ENCODE measurements around the gene MTRF1L. TPM values are rescaled to one million over a fixed set of nuclear protein-coding genes. Genes with fewer than 3 reads are reported as not detected.

The MTRF1L gene
- total RNA-seq, 1 experiment from 2014 or later: 16.6 TPM

GRCh38 chr6:152978058-152978457 lies 24.5 kb downstream of the MTRF1L start (continued):
- TF ChIP-seq NFATC4 (CRISPR knock-in tag; IDR thresholded peaks at IDR 0.05) (no peak), OVOL2 (CRISPR knock-in tag; IDR thresholded peaks at IDR 0.05; ENCODE audit: borderline replicate concordance) (no peak), FOXP1 (CRISPR knock-in tag; IDR thresholded peaks at IDR 0.05; ENCODE audit: borderline replicate concordance) (no peak), ARID4B (CRISPR knock-in tag; IDR thresholded peaks at IDR 0.05; ENCODE audit: borderline replicate concordance) (no peak), ZNF396 (CRISPR knock-in tag; IDR thresholded peaks at IDR 0.05; ENCODE audit: borderline replicate concordance) (no peak), SOX15 (CRISPR knock-in tag; IDR thresholded peaks at IDR 0.05) (no peak)

GRCh38 chr6:152977556-152977955 lies 25.0 kb downstream of the MTRF1L start:
- H3K9me3 Mint-ChIP-seq: no peaks in the 10 kb centered on the region
- ChIA-PET CTCF (interaction anchor here (0.8 to 1.2 kb wide), 2 partner anchors 23 to 335 kb away, joined by 3 read pairs; no protein-coding TSS in a partner anchor), POLR2A (no interaction called here)
- ATAC-seq (no peak), DNase-seq (ENCODE audit: low spot score) (no peak)
- no peaks in the 10 kb centered on the region for H3K27me3 Mint-ChIP-seq (ENCODE audit: low read depth)
- no peak overlapping the region; the same call in 1 of the 2 replicates for H3K4me3 Mint-ChIP-seq
- peaks cover 59% of the 10 kb centered on the region for H3K36me3 Mint-ChIP-seq
- no peak overlapping the region for H3K27ac Mint-ChIP-seq
- H3K4me1 Mint-ChIP-seq: peaks cover 52% of the 10 kb centered on the region
- TF ChIP-seq HMGA2 (CRISPR knock-in tag; IDR thresholded peaks at IDR 0.05) (no peak), ZNF317 (CRISPR knock-in tag; IDR thresholded peaks at IDR 0.05; ENCODE audit: borderline replicate concordance, low read depth) (no peak), NR2C2 (CRISPR knock-in tag; IDR thresholded peaks at IDR 0.05) (no peak), NR3C1 (CRISPR knock-in tag; conservative IDR thresholded peaks at IDR 0.05; ENCODE audit: low read depth) (no peak), NFYB (CRISPR knock-in tag; conservative IDR thresholded peaks at IDR 0.05; ENCODE audit: low read depth) (no peak)

- peaks cover 52% of the 10 kb centered on the region for H3K4me1 Mint-ChIP-seq
- H3K27me3 Mint-ChIP-seq (ENCODE audit: low read depth): no peaks in the 10 kb centered on the region
- DNase-seq (ENCODE audit: low spot score) (no peak), ATAC-seq (no peak)
- H3K36me3 Mint-ChIP-seq: peaks cover 66% of the 10 kb centered on the region
- no peak overlapping the region for H3K4me3 Mint-ChIP-seq
- no peak overlapping the region for H3K27ac Mint-ChIP-seq
- no peak for TF ChIP-seq ZNF232 (CRISPR knock-in tag; IDR thresholded peaks at IDR 0.05)
- TF ChIP-seq FOXK1 (CRISPR knock-in tag; IDR thresholded peaks at IDR 0.05): no peak
- TF ChIP-seq ZNF281 (CRISPR knock-in tag; IDR thresholded peaks at IDR 0.05): no peak
- no peak for TF ChIP-seq PREB (CRISPR knock-in tag; IDR thresholded peaks at IDR 0.05; ENCODE audit: borderline replicate concordance)
- TF ChIP-seq ESRRA (CRISPR knock-in tag; IDR thresholded peaks at IDR 0.05; ENCODE audit: borderline replicate concordance): no peak
- no peak for TF ChIP-seq CBFB (CRISPR knock-in tag; IDR thresholded peaks at IDR 0.05; ENCODE audit: low read depth)
- TF ChIP-seq ATF6 (CRISPR knock-in tag; IDR thresholded peaks at IDR 0.05): no peak
- no peak for TF ChIP-seq TEAD1 (CRISPR knock-in tag; IDR thresholded peaks at IDR 0.05)
- no peak for TF ChIP-seq RORB (CRISPR knock-in tag; IDR thresholded peaks at IDR 0.05)
- TF ChIP-seq USF1 (CRISPR knock-in tag; IDR thresholded peaks at IDR 0.05): no peak
- no peak for TF ChIP-seq ZNF396 (CRISPR knock-in tag; IDR thresholded peaks at IDR 0.05; ENCODE audit: borderline replicate concordance)
- no peak for TF ChIP-seq OVOL2 (CRISPR knock-in tag; IDR thresholded peaks at IDR 0.05; ENCODE audit: borderline replicate concordance)
- TF ChIP-seq PRRX2 (CRISPR knock-in tag; IDR thresholded peaks at IDR 0.05): no peak
- POLR2A ChIA-PET: no interaction called here
- H3K9me3 Mint-ChIP-seq: no peaks in the 10 kb centered on the region
- CTCF ChIA-PET: interaction anchor here (1.2 kb wide), 1 partner anchor 334 kb away, joined by 3 read pairs; no protein-coding TSS in a partner anchor
These were observed 25.8 kb downstream of the MTRF1L start for GRCh38 chr6:152976749-152977148.
